Measurements from ENCODE around the gene FBXW11. TPM values are rescaled to one million over a fixed set of nuclear protein-coding genes. Genes with fewer than 3 reads are reported as not detected.

Gene FBXW11
- total RNA-seq, 1 donor from 2014 or later = 64.7 TPM

- peak overlapping the region; percentile 56 for H3K4me3 Mint-ChIP-seq (ENCODE audit: unreplicated experiment)
- no peak overlapping the region for H2AFZ ChIP-seq (ENCODE audit: low read depth, low read length)
- peaks cover 2% of the 10 kb centered on the region for H3K36me3 Mint-ChIP-seq (ENCODE audit: low read depth, unreplicated experiment)
- H3K27ac ChIP-seq (ENCODE audit: low read depth, low read length) = no peak overlapping the region
- no peaks in the 10 kb centered on the region for H3K27me3 Mint-ChIP-seq (ENCODE audit: low read depth, unreplicated experiment)
- TF ChIP-seq EZH2 (IDR thresholded peaks at IDR 0.05; ENCODE audit: insufficient read depth, low read length) (no peak), CTCF (IDR thresholded peaks at IDR 0.05; ENCODE audit: insufficient read depth, low read depth, low read length) (no peak)
- H3K9me3 Mint-ChIP-seq (ENCODE audit: unreplicated experiment) = peaks cover 3% of the 10 kb centered on the region
- no peaks in the 10 kb centered on the region for H3K36me3 ChIP-seq (ENCODE audit: insufficient read depth, low read length)
- peaks cover 25% of the 10 kb centered on the region for H3K4me1 Mint-ChIP-seq (ENCODE audit: low read depth, unreplicated experiment)
- no peaks in the 10 kb centered on the region for H3K9me3 ChIP-seq (ENCODE audit: insufficient read depth, low read depth, low read length)
- H3K4me3 ChIP-seq (ENCODE audit: insufficient read depth, low read depth, low read length) = no peak overlapping the region
- H3K79me2 ChIP-seq (ENCODE audit: insufficient read depth, low read length) = peaks cover 85% of the 10 kb centered on the region
- H3K4me2 ChIP-seq (ENCODE audit: low read length) = peak overlapping the region; percentile 92
- H3K4me1 ChIP-seq (ENCODE audit: insufficient read depth, low read length) = peaks cover 32% of the 10 kb centered on the region
- H3K27me3 ChIP-seq (ENCODE audit: insufficient read depth, low read length) = no peaks in the 10 kb centered on the region
- no peak overlapping the region for H3K27ac Mint-ChIP-seq (ENCODE audit: unreplicated experiment)
- H4K20me1 ChIP-seq (ENCODE audit: insufficient read depth, low read length) = peaks cover 80% of the 10 kb centered on the region
- no peak overlapping the region for H3K9ac ChIP-seq (ENCODE audit: low read length)
- FAIRE-seq (no peak), DNase-seq (ENCODE audit: low read depth) (no peak)
Observed at GRCh38 chr5:172002840-172003512, 3.5 kb downstream of the FBXW11 start.

- Histone ChIP-seq H3K4me1 (ENCODE audit: insufficient read depth, low read length) (peaks cover 25% of the 10 kb centered on the region), H2AFZ (ENCODE audit: low read depth, low read length) (no peak overlapping the region), H3K36me3 (ENCODE audit: insufficient read depth, low read length) (no peaks in the 10 kb centered on the region), H3K9ac (ENCODE audit: low read length) (no peak overlapping the region), H3K4me3 (ENCODE audit: insufficient read depth, low read depth, low read length) (no peak overlapping the region), H3K4me2 (ENCODE audit: low read length) (no peak overlapping the region), H3K79me2 (ENCODE audit: insufficient read depth, low read length) (peaks cover 92% of the 10 kb centered on the region), H4K20me1 (ENCODE audit: insufficient read depth, low read length) (peaks cover 86% of the 10 kb centered on the region), H3K9me3 (ENCODE audit: insufficient read depth, low read depth, low read length) (no peaks in the 10 kb centered on the region), H3K27me3 (ENCODE audit: insufficient read depth, low read length) (no peaks in the 10 kb centered on the region), H3K27ac (ENCODE audit: low read depth, low read length) (no peak overlapping the region)
- peaks cover 2% of the 10 kb centered on the region for H3K36me3 Mint-ChIP-seq (ENCODE audit: low read depth, unreplicated experiment)
- H3K4me3 Mint-ChIP-seq (ENCODE audit: unreplicated experiment) = no peak overlapping the region
- peaks cover 3% of the 10 kb centered on the region for H3K9me3 Mint-ChIP-seq (ENCODE audit: unreplicated experiment)
- peaks cover 20% of the 10 kb centered on the region for H3K4me1 Mint-ChIP-seq (ENCODE audit: low read depth, unreplicated experiment)
- no peak overlapping the region for H3K27ac Mint-ChIP-seq (ENCODE audit: unreplicated experiment)
- peak; percentile 40 for TF ChIP-seq CTCF (IDR thresholded peaks at IDR 0.05; ENCODE audit: insufficient read depth, low read depth, low read length)
- no peak for TF ChIP-seq EZH2 (IDR thresholded peaks at IDR 0.05; ENCODE audit: insufficient read depth, low read length)
- H3K27me3 Mint-ChIP-seq (ENCODE audit: low read depth, unreplicated experiment) = no peaks in the 10 kb centered on the region
- FAIRE-seq (no peak), DNase-seq (ENCODE audit: low read depth) (no peak)
Observed at GRCh38 chr5:172002310-172002709, 4.1 kb downstream of the FBXW11 start.

GRCh38 chr5:171999877-172000276 lies 6.6 kb downstream of the FBXW11 start:
- H3K27ac ChIP-seq (ENCODE audit: low read depth, low read length) = no peak overlapping the region
- Mint-ChIP-seq H3K4me3 (ENCODE audit: unreplicated experiment) (no peak overlapping the region), H3K36me3 (ENCODE audit: low read depth, unreplicated experiment) (peaks cover 7% of the 10 kb centered on the region), H3K9me3 (ENCODE audit: unreplicated experiment) (peaks cover 3% of the 10 kb centered on the region), H3K27ac (ENCODE audit: unreplicated experiment) (no peak overlapping the region), H3K27me3 (ENCODE audit: low read depth, unreplicated experiment) (no peaks in the 10 kb centered on the region), H3K4me1 (ENCODE audit: low read depth, unreplicated experiment) (peaks cover 28% of the 10 kb centered on the region)
- H3K4me3 ChIP-seq (ENCODE audit: insufficient read depth, low read depth, low read length) = no peak overlapping the region
- peaks cover 18% of the 10 kb centered on the region for H3K4me1 ChIP-seq (ENCODE audit: insufficient read depth, low read length)
- DNase-seq (ENCODE audit: low read depth) (no peak), FAIRE-seq (no peak)
- peaks cover 96% of the 10 kb centered on the region for H4K20me1 ChIP-seq (ENCODE audit: insufficient read depth, low read length)
- no peak overlapping the region for H3K4me2 ChIP-seq (ENCODE audit: low read length)
- no peak for TF ChIP-seq CTCF (IDR thresholded peaks at IDR 0.05; ENCODE audit: insufficient read depth, low read depth, low read length)
- TF ChIP-seq EZH2 (IDR thresholded peaks at IDR 0.05; ENCODE audit: insufficient read depth, low read length) = no peak
- no peak overlapping the region for H2AFZ ChIP-seq (ENCODE audit: low read depth, low read length)
- H3K79me2 ChIP-seq (ENCODE audit: insufficient read depth, low read length) = peaks cover 98% of the 10 kb centered on the region
- no peaks in the 10 kb centered on the region for H3K36me3 ChIP-seq (ENCODE audit: insufficient read depth, low read length)
- no peak overlapping the region for H3K9ac ChIP-seq (ENCODE audit: low read length)
- H3K27me3 ChIP-seq (ENCODE audit: insufficient read depth, low read length) = no peaks in the 10 kb centered on the region
- H3K9me3 ChIP-seq (ENCODE audit: insufficient read depth, low read depth, low read length) = no peaks in the 10 kb centered on the region

Measured in astrocyte (in vitro differentiated cells and primary cell).